Measurements from ENCODE around the gene OCA2.

The OCA2 gene

DNA sequence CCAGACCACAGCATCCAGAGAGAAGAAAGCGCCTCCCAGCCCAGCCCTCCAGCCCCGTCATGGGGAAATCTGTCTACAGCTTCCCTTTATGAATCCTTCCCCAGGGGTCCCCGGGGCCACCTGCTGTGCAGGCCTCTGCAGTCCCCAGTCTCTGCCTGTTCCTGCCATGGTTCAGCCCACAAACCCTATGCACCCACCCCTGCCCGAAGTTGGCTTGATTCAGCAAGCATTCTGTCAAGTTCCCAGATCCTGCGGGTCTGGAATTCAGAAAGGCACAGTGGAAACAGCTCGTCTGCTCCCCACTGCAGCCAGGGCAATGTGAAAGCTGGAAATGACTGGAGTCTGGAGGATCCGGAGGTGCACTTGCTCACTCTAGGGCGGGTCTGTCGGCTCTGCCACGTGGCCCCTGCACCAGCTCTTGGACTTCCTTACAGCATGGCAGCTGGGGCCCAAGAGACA, 2.9 kb upstream of the OCA2 start:
- no peak for DNase-seq

DNA sequence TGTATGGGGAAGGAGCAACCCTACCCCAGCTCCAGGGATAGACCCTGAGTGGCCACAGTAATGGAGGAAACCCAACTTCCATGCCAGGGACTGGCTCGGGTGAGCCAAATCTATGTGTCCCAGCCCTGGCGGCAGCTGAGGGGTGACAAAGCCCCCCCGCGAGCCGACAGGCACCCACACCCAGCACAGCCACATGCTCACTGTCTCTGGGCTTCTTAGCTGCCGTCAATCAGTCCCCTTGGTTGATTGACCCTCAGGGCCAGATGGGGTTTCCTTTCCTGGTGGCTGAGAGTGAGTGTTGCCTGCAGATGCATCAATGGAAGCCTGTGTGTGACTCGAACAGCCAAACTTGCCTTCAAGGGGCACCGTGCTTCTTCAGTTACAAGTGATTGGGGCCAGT, 2.1 kb upstream of the OCA2 start:
- no peak for DNase-seq

DNA sequence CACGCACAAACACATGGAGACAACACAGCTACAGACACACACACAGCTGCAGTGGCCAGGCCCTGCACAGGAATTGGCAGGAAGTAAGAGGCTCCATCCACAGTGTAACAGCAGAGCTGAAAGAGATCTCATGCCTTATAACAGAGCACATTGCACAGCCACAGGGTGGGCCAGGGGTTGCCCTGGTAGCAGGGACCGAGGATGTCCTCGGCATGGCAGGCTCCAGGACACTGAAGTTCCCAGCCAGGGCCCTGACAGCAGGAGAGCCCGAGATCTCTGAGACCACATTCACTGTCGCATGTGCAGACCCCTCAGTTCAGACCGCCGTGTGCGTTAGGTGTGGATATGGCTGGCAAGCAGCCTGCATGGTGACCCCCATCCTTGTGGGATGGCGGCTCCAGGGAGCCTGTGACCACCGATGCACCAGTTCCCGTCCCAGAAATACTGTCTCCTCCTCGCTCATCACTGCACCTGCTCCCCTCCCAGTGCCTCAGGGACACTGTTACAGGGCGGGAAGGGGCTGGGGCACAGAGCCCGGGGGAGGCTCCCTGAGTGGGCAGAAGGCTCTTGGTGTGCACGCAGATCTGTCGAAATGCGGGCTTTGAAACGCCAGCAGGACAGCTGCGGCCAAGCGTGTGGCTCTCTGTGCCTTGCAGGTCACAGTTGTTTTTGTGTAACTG, 1.5 kb upstream of the OCA2 start:
- no peak for DNase-seq

DNA sequence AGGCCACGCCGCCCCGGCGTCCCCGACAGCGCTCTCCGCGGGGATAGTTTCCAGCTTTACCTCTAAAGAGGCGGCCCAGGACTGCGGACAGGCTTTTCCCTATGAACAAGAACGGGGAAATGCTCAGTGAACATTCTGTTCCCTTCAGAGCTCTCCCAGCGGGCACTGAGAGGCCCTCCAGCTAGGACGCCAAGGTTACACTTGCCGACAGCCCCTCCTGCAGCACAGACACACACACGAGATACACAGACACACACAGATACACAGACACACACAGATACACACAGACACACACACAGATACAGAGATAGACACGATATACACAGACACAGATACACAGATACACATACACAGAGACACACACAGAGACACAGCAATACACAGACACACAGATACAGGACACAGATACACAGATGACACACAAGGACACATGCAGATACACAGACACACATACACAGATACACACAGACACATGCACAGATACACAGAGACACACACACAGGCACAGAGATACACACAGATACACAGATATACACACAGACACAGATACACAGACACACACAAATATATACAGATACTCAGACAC, 533 bp upstream of the OCA2 start:
- no peak for DNase-seq

DNA sequence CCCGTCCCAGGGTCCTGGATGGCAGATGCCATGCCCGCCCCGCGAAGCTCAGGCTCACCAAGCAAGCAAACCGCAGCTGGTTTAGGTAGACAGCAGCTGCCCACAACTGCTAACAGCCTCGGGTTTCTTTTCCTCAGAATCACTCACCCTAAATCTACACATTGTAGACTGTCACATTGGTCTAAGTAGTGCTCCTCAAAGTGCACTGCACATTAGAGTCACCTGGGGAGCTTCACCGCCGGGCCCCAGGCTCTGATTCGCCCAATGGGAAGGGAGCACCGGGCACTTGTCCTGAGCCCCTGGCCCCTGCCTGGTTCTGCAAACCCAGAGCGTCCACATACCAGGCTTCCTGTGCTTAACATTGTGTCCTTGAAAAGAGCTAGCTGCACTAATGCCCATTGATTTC, 752 bp downstream of the OCA2 start:
- no peak for DNase-seq

DNA sequence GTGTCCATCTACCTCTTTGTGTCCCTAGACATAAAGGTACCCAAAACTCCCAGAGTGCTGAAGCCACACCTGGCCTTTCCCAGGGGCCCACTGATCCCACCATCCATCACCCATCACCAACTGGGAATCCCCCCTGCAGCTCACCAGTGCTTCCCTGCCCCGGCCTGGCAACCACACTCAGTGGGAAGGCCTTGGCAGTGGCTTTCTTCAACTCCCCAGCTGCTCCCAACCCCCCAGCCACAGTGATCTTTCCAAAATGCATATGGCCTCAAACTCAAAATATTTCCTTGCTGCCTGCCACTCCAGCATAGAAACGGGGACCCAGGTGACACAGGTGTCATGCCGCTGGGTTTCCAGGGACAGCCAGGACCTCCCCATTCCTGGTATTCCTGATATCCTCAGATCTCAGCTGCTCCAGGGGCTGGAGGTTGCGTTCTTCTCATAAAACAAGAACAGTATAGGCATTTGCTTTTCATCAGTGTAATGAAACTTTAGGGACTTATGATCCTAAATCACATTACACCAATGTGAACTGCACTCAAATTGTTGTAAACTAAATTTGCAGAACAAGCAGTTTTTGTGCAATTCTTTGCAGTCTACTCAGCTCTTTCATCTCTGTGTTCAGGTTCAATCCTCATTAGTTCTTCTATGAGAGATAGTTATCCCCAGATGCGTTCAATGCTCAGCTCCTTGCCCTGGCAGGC, 1.3 kb downstream of the OCA2 start:
- DNase-seq: no peak

DNA sequence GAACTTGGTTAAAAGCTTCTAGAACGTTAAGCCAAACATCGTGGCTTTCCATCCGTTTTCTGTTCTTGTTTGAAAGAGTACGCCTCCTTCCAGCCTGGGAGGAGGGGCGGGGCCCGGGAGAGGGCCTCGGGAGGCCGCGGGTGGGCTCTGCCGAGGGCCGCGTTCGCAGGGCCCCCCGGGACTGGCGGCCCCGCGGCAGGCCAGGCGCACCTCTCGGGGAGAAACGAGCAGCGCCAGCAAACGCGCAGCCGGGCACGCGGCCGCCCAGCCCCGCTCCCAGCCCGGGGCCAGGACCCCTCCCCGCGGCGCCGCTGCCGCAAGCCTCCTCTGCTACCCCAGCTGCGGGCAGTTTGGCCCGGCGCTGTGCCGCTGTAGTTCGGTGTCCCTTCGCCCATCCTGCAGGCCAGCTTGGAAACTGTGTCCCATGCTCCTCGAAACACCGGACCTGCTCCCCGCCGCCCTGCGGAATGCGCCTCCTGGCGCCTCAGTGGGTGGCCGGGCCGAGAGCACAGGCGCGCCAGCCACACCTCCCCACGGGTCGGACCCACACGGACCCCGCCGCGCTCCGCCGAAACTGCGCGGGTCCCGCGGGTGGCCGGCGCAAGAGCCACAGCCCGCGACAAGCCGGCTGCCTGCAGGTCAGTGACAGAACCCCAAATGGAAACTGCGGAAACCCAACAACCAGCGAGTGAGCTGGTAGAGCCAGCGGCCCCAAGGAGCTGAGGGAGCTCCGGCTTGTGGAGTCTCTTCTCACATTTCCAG, 2.3 kb downstream of the OCA2 start:
- no peak for DNase-seq

DNA sequence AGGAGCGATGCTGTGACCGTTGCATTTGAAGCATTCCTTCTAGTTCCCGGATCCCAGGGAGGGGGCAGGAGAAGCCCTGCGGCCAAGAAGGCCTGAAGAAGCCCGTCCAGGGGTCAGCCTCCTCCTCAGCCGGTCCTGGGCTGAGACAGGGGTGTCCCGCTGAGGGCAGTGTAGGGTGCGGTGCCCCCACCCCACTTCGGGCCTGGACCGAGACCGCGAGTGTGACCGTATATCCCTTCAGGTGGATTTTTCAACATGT, 2.8 kb downstream of the OCA2 start:
- DNase-seq: no peak

DNA sequence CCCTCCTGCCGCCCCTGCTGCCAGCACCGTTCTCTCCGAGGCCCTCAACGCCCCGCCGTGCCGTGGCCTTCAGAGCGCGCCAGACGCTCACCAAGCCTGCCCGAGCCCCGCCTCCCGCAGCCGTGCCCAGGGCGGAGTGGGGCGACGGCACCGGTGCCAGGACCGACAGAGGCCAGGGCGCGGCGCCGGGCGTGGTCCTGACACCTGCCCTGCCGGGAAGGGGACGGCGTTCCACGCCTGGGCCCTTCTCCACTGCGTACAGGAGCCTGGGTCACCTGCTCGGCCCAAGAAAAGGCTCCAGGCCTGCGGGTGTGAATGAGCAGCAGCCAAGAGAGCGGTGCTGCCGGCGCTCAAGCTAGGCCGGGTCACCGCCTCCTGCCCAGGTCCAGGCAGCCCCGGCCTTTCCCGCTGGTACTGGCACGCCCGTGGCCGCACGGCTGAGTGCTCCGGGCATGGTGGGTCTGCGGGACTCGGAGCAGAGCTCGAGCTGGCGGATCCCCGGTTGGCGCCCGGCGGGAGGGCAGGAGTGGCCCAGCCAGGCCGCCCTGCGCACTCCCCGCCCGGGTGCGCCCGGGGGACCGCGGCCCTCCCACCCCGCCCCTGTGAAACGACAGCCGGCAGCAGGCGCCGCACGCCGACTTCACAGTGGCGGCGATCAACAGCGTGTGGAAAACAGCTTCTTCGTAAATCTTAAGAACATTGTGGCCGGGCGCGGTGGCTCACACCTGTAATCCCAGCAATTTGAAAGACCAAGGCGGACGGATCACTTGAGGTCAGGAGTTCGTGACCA, 4.2 kb downstream of the OCA2 start:
- DNase-seq: no peak

DNA sequence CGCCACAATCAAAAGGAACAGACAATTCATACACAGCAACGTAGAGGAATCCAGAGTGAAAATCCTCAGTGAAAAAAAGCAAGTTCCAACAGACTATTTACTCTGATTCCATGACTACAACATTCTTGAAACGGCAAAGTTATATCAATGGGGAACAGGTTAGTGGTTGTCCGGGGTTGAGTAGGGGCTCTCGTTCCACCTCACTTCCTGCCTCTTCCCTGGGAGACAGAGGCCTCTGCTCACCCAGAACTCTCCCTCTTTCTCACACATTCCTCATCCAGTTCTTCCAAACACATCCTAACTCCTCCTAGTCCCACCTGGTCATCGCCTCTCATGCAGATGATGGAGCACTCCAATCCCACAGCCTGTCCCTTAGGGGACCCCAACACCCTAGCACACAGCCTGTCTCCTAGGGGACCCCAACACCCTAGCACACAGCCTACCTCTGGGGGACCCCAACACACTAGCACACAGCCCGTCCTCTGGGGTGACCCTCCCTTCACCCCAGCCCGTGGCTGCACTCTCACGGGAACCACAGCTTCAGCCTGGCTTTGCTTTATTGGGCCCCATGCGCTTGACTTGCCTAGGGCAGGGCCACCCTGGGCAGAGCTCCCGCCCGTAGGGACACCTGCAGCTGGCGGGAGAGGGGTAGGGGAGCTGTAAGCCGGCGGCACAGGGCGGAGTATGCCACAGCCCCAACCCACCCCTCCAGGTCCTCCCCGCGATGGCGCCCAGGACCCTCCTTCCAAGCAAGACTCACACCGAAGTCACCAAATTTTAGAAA, 5.2 kb downstream of the OCA2 start:
- DNase-seq: no peak

DNA sequence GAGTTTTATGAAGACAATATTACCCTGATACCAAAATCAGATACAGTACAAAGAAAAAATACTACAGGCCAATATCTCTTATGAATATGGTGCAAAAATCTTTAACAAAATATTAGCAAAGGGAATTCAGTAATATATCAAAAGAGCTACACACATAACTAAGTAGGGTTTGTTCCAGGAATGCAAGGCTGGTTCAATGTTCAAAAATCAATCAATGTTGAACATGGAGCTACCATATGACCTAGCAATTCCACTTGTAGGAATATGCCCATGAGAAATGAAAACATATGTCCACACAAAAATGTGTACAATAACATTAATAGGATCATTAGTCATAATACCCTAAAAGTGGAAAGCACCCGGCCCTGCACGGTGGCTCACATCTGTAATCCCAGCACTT, 7.8 kb downstream of the OCA2 start:
- DNase-seq: no peak

DNA sequence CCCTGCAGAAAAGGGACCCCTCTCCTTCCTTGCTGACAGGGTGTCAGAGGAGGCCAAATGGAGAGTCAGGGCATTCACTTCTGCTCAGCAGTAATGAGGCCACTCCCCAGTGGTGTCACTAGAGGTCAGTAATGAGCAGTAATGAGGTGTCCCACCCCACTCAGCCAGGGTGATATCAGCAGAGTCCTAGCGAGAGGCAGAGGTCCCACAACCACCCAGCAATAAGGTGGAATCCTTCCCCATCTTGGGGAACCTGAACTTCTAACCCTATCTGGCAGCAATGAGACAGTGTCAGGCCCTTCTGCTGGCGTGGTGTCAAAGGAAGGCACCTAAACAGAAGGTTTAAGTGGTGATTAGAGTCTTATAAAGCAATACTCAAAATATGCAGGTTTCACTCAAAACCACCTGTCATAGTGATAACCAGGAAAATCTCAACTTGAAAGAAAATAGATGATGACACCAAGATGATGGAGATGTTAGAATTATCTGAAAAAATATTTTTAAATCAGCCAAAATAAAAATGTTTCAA, 12.9 kb downstream of the OCA2 start:
- peak; percentile 50 for DNase-seq

DNA sequence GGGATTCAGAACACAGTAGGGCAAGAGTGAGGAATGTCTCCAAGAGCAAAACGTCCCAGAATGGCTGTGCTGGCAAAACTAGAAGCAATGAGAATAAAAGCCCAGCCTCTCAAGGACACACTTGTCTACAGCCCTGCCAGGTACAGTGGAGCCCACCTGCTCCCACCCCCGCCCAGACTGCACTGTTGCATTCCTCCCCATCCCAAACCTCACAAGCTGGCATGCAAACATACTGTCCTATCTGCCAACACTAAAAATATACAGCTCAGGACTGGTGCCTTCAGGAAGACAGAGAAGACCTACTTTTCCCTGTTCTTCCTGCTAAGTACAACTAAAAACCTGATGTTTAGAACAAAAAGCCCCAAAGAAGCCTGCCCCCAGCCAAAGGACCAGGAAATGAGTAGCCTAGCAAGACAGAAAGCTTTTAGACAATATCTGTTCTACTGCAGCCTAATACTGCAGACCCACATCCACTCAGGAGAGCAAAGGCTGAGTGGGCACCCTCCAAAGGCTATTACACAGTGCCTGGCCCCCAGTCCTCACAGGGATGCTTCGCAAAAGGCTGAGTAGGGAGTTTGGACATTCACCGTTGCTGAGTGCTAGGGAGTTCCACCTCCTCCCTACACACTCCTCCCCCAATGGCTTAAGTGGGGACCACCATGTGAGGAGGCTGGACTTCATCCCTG, 13.5 kb downstream of the OCA2 start:
- DNase-seq: no peak

DNA sequence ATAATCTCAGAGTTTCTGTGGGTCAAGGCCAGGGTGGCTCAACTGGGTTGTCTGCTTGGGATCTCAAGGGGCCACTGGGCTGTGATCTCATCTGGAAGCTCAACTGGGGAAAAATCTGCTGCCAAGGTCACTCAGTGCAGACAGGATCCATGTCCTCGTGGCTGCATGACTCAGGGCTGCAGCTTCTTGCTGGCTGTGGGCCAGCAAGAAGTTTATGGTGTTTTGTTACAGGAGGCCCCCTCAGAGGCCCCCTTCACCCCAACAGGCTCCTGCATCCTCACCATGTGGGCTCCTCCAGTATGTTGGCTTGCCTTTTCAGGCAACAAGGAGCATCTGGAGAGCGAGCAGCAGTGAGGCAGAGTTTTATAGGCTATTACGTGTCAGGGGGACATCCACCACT, 14.6 kb downstream of the OCA2 start:
- DNase-seq: no peak

DNA sequence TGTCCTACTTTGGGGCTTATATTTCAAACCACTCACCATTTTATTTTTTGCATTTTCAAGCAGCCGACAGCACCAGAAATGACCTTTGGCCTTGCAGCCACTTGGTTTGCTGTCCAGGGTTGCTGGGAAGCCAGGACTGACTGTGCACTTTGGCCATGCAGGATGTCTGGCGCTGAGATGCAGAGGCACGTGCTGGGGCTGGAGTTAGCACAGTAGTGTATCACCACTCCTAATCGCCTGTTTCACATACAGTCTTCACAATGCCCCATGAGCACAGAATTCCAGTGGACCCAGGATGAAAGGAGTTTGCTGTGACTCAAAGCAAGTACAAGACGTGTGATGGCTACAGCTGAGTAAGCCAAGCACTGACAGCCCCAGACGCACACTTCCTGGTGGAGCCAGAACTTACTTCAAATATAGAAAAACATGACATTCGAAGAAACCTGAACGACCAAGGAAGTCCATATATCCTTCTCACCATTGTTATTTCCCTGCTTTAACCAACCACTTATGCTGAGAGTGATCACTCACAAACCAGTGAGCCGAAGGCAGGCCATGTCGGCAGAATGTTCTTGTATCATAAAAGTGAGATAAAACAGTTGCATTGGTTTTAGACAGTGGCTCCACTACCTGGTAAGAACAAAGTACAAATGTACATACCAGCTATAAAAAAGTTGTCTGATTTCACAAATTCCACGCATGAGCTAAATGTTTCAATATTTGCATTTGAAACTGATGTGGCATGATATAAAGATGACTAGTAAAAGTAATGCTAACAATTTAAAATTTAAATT, 16.0 kb downstream of the OCA2 start:
- DNase-seq: no peak

DNA sequence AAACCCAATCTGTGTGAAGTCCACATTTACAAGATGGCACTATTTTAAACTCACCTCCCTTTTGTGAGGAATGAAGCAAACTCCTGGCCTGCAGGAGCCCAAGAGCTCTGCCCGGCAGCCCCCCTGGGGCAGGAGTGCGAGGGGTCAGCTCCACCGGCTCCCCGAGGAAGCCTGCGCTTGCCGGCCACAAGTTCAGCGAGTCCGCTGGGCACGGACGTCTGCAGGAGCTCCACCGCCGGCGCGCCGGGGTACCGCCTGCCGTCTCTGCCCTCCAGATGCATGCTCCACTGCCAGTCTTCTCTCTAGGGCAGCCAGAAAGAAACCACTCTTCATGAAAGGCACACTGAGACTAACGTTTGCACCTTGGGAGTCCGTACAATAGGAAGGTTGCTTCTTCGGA, 17.5 kb downstream of the OCA2 start:
- DNase-seq: no peak

DNA sequence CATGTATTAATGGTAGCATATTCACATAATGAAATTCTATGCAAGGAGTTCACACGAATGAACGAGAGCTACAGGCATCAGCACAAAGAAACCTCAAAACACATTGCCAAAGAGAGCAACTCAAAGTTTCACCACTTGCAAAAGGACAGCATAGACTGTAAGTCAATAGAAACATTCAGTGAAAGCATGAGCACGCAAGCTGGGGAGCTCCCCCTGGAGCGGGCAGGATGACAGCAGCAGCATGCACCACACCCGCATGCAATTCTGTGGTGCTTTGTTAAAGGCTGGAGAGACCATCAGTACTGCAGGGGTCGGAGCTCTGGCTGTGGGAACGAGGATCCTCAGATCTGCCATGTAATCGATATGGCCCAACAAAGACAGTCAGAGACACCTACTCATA, 18.7 kb downstream of the OCA2 start:
- no peak for DNase-seq

DNA sequence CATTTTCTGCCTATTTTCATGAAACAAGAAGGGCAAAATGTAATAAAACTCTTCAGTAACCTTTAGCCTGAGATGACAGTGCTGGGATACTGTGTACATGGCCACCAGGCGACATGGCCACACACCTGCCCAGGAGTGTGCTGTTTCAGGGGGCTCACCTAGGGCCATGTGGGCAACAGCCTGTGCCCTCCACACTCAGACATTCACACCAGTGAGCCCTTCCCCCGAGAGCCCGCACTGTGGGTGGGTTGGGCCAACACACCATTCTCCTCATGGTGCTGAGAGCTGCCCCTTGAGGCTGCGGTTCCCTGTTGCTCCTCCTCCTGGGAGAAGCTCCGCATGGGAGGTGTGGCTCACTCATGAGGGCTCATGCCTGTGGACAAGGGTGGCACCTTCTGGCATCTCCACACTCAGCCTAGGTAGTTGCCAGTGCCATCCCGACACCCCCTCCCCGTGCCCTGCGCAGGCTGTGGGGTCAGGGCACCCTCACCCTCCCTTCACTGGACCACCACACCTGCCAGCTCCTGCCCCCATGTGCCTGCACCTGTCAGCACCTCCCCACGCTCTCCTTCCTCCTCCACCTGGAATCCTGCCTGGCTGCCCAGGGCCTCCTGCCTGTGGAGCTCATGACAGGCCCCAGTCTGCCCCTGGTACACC, 19.7 kb downstream of the OCA2 start:
- no peak for DNase-seq

DNA sequence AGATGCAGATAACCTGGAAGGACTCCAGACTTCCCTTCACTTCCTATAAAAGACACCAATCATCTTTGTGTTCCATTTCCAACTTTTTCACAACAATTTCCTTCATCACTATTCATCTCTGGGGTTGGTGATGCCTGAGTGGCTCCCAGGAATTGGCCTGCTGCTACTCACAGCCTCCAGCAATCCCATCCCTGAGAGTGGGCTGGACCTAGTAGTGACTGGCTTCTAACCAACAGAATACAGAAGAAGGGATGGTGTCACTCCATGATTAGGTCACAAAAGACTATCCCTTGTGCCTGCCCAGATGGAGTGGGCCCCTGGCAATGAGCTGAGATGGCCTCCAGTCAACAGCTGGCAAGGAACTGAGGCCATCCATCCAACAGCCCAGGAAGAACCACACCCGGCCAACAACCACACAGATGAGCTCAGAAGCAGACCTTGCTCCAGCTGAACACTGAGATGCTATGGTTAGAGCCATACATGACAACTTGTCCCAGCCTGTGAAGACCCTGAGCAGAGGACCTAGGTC, 20.9 kb downstream of the OCA2 start:
- no peak for DNase-seq

DNA sequence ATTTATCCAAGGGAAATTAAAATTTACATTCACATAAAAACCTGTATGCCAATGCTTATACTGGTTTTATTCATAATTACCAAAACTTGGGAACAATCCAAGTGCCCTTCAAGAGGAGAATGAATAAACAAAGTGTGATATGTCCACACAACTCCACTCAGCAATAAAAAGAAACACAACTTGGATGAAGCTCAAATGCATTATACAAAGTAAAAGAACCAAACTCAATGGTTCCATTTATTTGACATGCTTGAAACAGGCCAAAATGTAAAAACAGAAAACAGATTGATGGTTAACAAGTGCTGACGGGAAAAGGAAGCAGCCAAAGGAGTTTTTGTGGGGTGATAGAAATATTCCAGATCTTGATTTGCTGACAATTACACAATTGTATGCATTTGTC, 23.5 kb downstream of the OCA2 start:
- DNase-seq: no peak
